ENCODE data around the gene STOX2. TPM values are rescaled to one million over a fixed set of nuclear protein-coding genes. Genes with fewer than 3 reads are reported as not detected.

The STOX2 gene
- total and polyA plus RNA-seq, 2 of the 8 experiments (the other 6 are each of a cell fraction or from before 2014, with no cell fraction given) = 5.5 to 20.0 TPM

DNA sequence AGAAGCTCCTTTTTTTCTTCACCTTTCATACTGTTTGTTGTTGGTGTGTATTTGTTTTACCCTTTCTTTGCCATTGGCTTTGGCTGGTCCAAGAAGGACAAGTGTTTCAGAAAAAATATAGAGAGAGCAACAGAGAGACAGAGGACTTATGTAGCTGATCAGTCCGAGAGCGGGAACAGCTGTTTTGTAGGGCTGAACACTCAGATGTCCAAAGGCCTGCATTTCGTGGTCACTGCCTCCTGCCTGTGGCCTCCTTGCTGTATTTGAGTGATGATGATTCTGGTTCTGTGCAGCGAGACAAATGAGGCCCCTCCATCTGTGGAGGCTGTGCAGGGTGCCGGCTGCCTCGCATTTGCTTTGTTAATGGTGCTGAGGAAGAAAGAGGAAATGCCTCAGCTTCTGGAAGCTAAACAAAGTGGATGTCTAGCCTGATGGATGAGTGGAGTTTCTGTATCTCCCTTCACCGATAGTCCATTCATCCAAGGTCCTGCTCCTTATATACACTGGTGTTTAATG is 19.8 kb upstream of the STOX2 start:
- no peak for FAIRE-seq
- Histone ChIP-seq H3K4ac (replicated peaks; ENCODE audit: insufficient read length, low read depth, low read length) (no peak overlapping the region), H3K4me3 (ENCODE audit: extremely low read depth in 1 of 4, insufficient read depth in 2 of 4, low read depth in 3 of 4, low read length in 4 of 4) (no peak overlapping the region), H2BK5ac (ENCODE audit: low read depth, low read length) (no peak overlapping the region), H3K9me3 (ENCODE audit: insufficient read depth in 2 of 2, low read depth in 1 of 2, low read length in 1 of 2) (no peaks in the 10 kb centered on the region), H3K79me2 (ENCODE audit: control insufficient read depth in 1 of 2, insufficient read depth in 2 of 2, low read length in 2 of 2) (no peaks in the 10 kb centered on the region), H2BK15ac (ENCODE audit: low read length) (no peak overlapping the region), H4K8ac (ENCODE audit: extremely low read depth, insufficient read depth, low read length) (no peak overlapping the region), H3K27me3 (replicated peaks in 1 of 4; ENCODE audit: control insufficient read depth in 3 of 4, extremely low read depth in 1 of 4, insufficient read depth in 3 of 4, low read length in 3 of 4) (no peaks in the 10 kb centered on the region), H2BK12ac (ENCODE audit: low read depth, low read length) (no peak overlapping the region), H2AK5ac (ENCODE audit: low read depth, low read length) (no peak overlapping the region), H3K4me2 (ENCODE audit: insufficient read depth in 1 of 2, low read depth in 2 of 2, low read length in 2 of 2) (no peak overlapping the region), H3K56ac (replicated peaks; ENCODE audit: insufficient read length, low read depth, low read length) (no peak overlapping the region), H3K14ac (ENCODE audit: insufficient read length) (no peak overlapping the region), H3K36me3 (ENCODE audit: control insufficient read depth in 2 of 4, insufficient read depth in 4 of 4, low read length in 3 of 4) (no peaks in the 10 kb centered on the region), H2BK120ac (replicated peaks; ENCODE audit: low read depth, low read length) (no peak overlapping the region), H3K18ac (ENCODE audit: extremely low read depth, low read length) (no peak overlapping the region), H4K20me1 (replicated peaks in 1 of 2; ENCODE audit: control insufficient read depth in 1 of 2, insufficient read depth in 2 of 2, low read length in 2 of 2) (no peaks in the 10 kb centered on the region), H4K91ac (replicated peaks; ENCODE audit: insufficient read length, low read length) (no peak overlapping the region), H3K79me1 (ENCODE audit: low read depth, low read length) (no peaks in the 10 kb centered on the region; the same call in 1 of the 2 replicates), H2BK20ac (ENCODE audit: low read length) (no peak overlapping the region), H4K5ac (ENCODE audit: insufficient read length, low read depth, low read length) (no peak overlapping the region), H3K27ac (ENCODE audit: low read depth, low read length) (no peak overlapping the region), H3K4me1 (replicated peaks in 1 of 4; ENCODE audit: control insufficient read depth in 3 of 4, insufficient read depth in 4 of 4, low read length in 3 of 4) (no peaks in the 10 kb centered on the region), H2AFZ (ENCODE audit: low read length) (no peak overlapping the region), H3K23ac (ENCODE audit: insufficient read length) (no peak overlapping the region), H3K23me2 (ENCODE audit: low read depth, low read length) (no peaks in the 10 kb centered on the region), H3K9ac (replicated peaks in 1 of 4; ENCODE audit: extremely low read depth in 1 of 4, low read depth in 3 of 4, low read length in 3 of 4) (no peak overlapping the region)
- ChIA-PET CTCF (ENCODE audit: partially characterized antibody) (interaction anchor here (0.6 to 1.2 kb wide), 3 partner anchors 10 to 141 kb away, joined by 3 to 4 read pairs (median 3); no protein-coding TSS in a partner anchor), POLR2A (ENCODE audit: partially characterized antibody) (no interaction called here)
- WGBS, 2 experiments (ENCODE audit: extremely low coverage in 1 of 2, insufficient coverage in 1 of 2, insufficient read length in 1 of 2, insufficient replicate concordance in 2 of 2, low coverage in 1 of 2, low lambda C conversion rate in 2 of 2, missing lambda C conversion rate in 1 of 2) = 87% methylated on average over 7 of the region's 7 CpGs; no CpG with 5 or more reads in 1 of the 2 experiments
- DNase-seq (ENCODE audit: low read depth in 1 of 2, low spot score in 2 of 2) = no peak
- TF ChIP-seq MAFK (IDR thresholded peaks at IDR 0.05; ENCODE audit: low read depth, low read length) = no peak
- TF ChIP-seq EGR1 (IDR thresholded peaks at IDR 0.05; ENCODE audit: borderline replicate concordance, low read depth, low read length) = no peak
- TF ChIP-seq NRF1 (IDR thresholded peaks at IDR 0.05; ENCODE audit: low read depth, low read length) = no peak
- TF ChIP-seq POU5F1 (IDR thresholded peaks at IDR 0.05; ENCODE audit: low read depth, low read length) = no peak
- TF ChIP-seq GTF2F1 (IDR thresholded peaks at IDR 0.05; ENCODE audit: borderline replicate concordance, low read depth, low read length) = no peak
- TF ChIP-seq JUN (IDR thresholded peaks at IDR 0.05; ENCODE audit: low read depth, low read length) = no peak
- no peak for TF ChIP-seq GABPA (IDR thresholded peaks at IDR 0.05; ENCODE audit: borderline replicate concordance, insufficient read depth, low read length)
- no peak for TF ChIP-seq SRF (IDR thresholded peaks at IDR 0.05; ENCODE audit: low read depth, low read length)
- TF ChIP-seq CBX8 (IDR thresholded peaks at IDR 0.05; ENCODE audit: borderline replicate concordance, low read depth, low read length) = no peak
- no peak for TF ChIP-seq CREB1 (IDR thresholded peaks at IDR 0.05)
- TF ChIP-seq SIRT6 (IDR thresholded peaks at IDR 0.05; ENCODE audit: low read length) = no peak
- TF ChIP-seq KDM5A (IDR thresholded peaks at IDR 0.05; ENCODE audit: low read length) = no peak
- TF ChIP-seq SAP30 (IDR thresholded peaks at IDR 0.05; ENCODE audit: insufficient read depth, insufficient replicate concordance, low read length) = no peak
